Panc1 (cell line): ENCODE measurements around the gene PHKB. TPM values are rescaled to one million over a fixed set of nuclear protein-coding genes. Genes with fewer than 3 reads are reported as not detected.

Experiments
- ATAC-seq: fragments of 200-7000 bp; cut with Tn5 transposase; 2 replicates; pipeline ENCODE4 v1.9.1; 2020; ENCODE audit warnings: mild to moderate bottlenecking, moderate library complexity
- BruUV-seq: library from RNA; stranded (reverse); fragments of 400-500 nt; replicated peaks from 2 replicates; lab custom pipeline; 2021; lab: Mats Ljungman, UMichigan
- CTCF ChIA-PET: fragments of 300-600 bp; sonication (Branson Sonifier 250); formaldehyde crosslinking; loops from one replicate; lab custom pipeline; 2022; ENCODE audit warnings: antibody characterized with exemption; lab: Charles Lee
- POLR2A ChIA-PET: fragments of 300-600 bp; sonication (Branson Sonifier 250); formaldehyde crosslinking; loops from one replicate; lab custom pipeline; 2022; ENCODE audit warnings: antibody characterized with exemption; lab: Charles Lee
- DNase-seq: peaks from one replicate; pipeline ENCODE4 v3.0.0-alpha.2; 2010; ENCODE audit warnings: low read depth, low spot score
- H3K27ac ChIP-seq: 2 replicates; pipeline ENCODE4 v1.5.1; 2011; ENCODE audit warnings: mild to moderate bottlenecking, low read length, inconsistent platforms
- H3K27me3 ChIP-seq: fragments of 200-500 bp; sonication (Bioruptor generic); 2 replicates; pipeline ENCODE4 v1.6.0; 2014; ENCODE audit warnings: low read length, inconsistent platforms; ENCODE audit not compliant: control insufficient read depth, insufficient read depth
- H3K36me3 ChIP-seq: fragments of 200-500 bp; sonication (Bioruptor generic); 2 replicates; pipeline ENCODE4 v1.5.1; 2014; ENCODE audit warnings: inconsistent platforms, mild to moderate bottlenecking, low read length, moderate library complexity; ENCODE audit not compliant: control insufficient read depth, insufficient read depth
- H3K4me1 ChIP-seq: 2 replicates; pipeline ENCODE4 v1.5.1; 2011; ENCODE audit warnings: inconsistent platforms, mild to moderate bottlenecking, low read length, moderate library complexity; ENCODE audit not compliant: control insufficient read depth, insufficient read depth
- H3K4me3 ChIP-seq, 2 experiments: 2 replicates each; pipeline ENCODE4 v1.5.1; 2011 to 2012; ENCODE audit warnings: low read depth in 2 of 2, low read length in 2 of 2, mild to moderate bottlenecking in 2 of 2, inconsistent platforms in 1 of 2, moderate library complexity in 1 of 2
- H3K9me3 ChIP-seq: fragments of 200-500 bp; sonication (Bioruptor generic); 2 replicates; pipeline ENCODE4 v1.5.1; 2014; ENCODE audit warnings: low read depth, mild to moderate bottlenecking, inconsistent platforms, low read length, moderate library complexity; ENCODE audit not compliant: control insufficient read depth, insufficient read depth
- CTCF ChIP-seq: fragments of 450-650 bp; IDR thresholded peaks from 2 replicates; pipeline ENCODE4 v1.5.1; 2017; ENCODE audit warnings: mild to moderate bottlenecking
- POLR2AphosphoS5 ChIP-seq: IDR thresholded peaks from 2 replicates; pipeline ENCODE4 v1.6.1; 2012; ENCODE audit warnings: mild to moderate bottlenecking, low read depth, low read length, moderate library complexity
- REST ChIP-seq, 2 experiments: IDR thresholded peaks; 2 replicates each; pipeline ENCODE4 v1.6.1; 2011 to 2012; ENCODE audit warnings: low read depth in 2 of 2, control low read depth in 1 of 2, low read length in 1 of 2, mild to moderate bottlenecking in 1 of 2, moderate library complexity in 1 of 2; ENCODE audit not compliant: insufficient read depth in 1 of 2
- SIN3A ChIP-seq: IDR thresholded peaks from 2 replicates; pipeline ENCODE4 v1.6.1; 2012; ENCODE audit warnings: low read depth, mild to moderate bottlenecking, low read length, moderate library complexity, borderline replicate concordance; ENCODE audit not compliant: insufficient read depth
- TCF7L2 ChIP-seq: IDR thresholded peaks from 2 replicates; pipeline ENCODE4 v1.6.1; 2011; ENCODE audit warnings: mild to moderate bottlenecking, low read depth, low read length, inconsistent platforms
- in situ Hi-C: cut with HindIII; loops from 2 replicates; pipeline ENCODE4 v1.10.0; 2016; ENCODE audit warnings: low sequenced_read_pairs, low pct_unique_long_range_greater_than_20kb
- intact Hi-C: fragments of 100-400 bp; cut with micrococcal nuclease; formaldehyde crosslinking; loops from one replicate; pipeline ENCODE4 v1.10.0; 2022; ENCODE audit not compliant: unreplicated experiment
- total RNA-seq: library from RNA; stranded (reverse); gene quantifications from one replicate; pipeline ENCODE4 v1.2.1, GENCODE V29; 2021; ENCODE audit not compliant: unreplicated experiment

The PHKB gene
- total RNA-seq, 1 experiment from 2014 or later: 29.5 TPM

GRCh38 chr16:47465919-47466630 is 4.9 kb downstream of the PHKB start:
- no TSS peak for BruUV-seq
- Histone ChIP-seq H3K27ac (no peak overlapping the region), H3K36me3 (no peaks in the 10 kb centered on the region; the same call in 1 of the 2 replicates), H3K4me3 (no peak overlapping the region), H3K4me1 (no peaks in the 10 kb centered on the region; the same call in 1 of the 2 replicates), H3K9me3 (no peaks in the 10 kb centered on the region), H3K27me3 (no peaks in the 10 kb centered on the region)
- in situ Hi-C loops (no loop called here), intact Hi-C loops (loop anchor here (10.0 kb wide), 1 partner anchor 321 kb away; the partner anchor contains the start of gene NETO2)
- TF ChIP-seq CTCF: no peak
- no peak for TF ChIP-seq POLR2AphosphoS5
- no peak for TF ChIP-seq SIN3A
- no peak for TF ChIP-seq REST (IDR thresholded peaks at IDR 0.05; ENCODE audit: insufficient read depth in 1 of 2, low read depth in 2 of 2, low read length in 1 of 2)
- no peak for TF ChIP-seq TCF7L2
- ATAC-seq (no peak), DNase-seq (no peak)
- CTCF ChIA-PET: no interaction called here
- POLR2A ChIA-PET: interaction anchor here (0.6 kb wide), 1 partner anchor 547 kb away, joined by 3 read pairs; no protein-coding TSS in a partner anchor

- intact Hi-C loops: loop anchor here (10.0 kb wide), 1 partner anchor 323 kb away; the partner anchor contains the start of gene NETO2
- no peak for DNase-seq
- no TSS peak for BruUV-seq
Observed at GRCh38 chr16:47467501-47467900, 6.4 kb downstream of the PHKB start.

More at GRCh38 chr16:47467501-47467900, 6.4 kb downstream of the PHKB start:
- ChIA-PET CTCF (no interaction called here), POLR2A (no interaction called here)
- no peak overlapping the region for H3K27ac ChIP-seq
- in situ Hi-C loops: no loop called here
- TF ChIP-seq TCF7L2: no peak
- no peak for TF ChIP-seq CTCF
- TF ChIP-seq SIN3A: no peak
- TF ChIP-seq POLR2AphosphoS5: no peak
- no peak for TF ChIP-seq REST (IDR thresholded peaks at IDR 0.05; ENCODE audit: insufficient read depth in 1 of 2, low read depth in 2 of 2, low read length in 1 of 2)
- no peaks in the 10 kb centered on the region for H3K9me3 ChIP-seq
- H3K27me3 ChIP-seq: no peaks in the 10 kb centered on the region
- no peaks in the 10 kb centered on the region for H3K36me3 ChIP-seq
- no peak overlapping the region for H3K4me3 ChIP-seq
- no peak for ATAC-seq
- no peaks in the 10 kb centered on the region; the same call in 1 of the 2 replicates for H3K4me1 ChIP-seq
